Epithelial cell of esophagus (primary cell): Measurements from ENCODE around the gene ADCYAP1.

Experiments used
- DNase-seq: peaks from one replicate; pipeline ENCODE4 v3.0.0; 2010; ENCODE audit warnings: low read depth
- H3K4me3 ChIP-seq: 2 replicates; pipeline ENCODE4 v1.5.1; 2011; ENCODE audit warnings: mild to moderate bottlenecking, low read length, control low read depth
- CTCF ChIP-seq: IDR thresholded peaks from 2 replicates; pipeline ENCODE4 v1.5.1; 2011; ENCODE audit warnings: low read depth, mild to moderate bottlenecking, low read length, control low read depth, inconsistent platforms; ENCODE audit not compliant: insufficient read depth; ENCODE audit errors: missing control alignments

Gene ADCYAP1

GRCh38 chr18:886076-886475, 18.6 kb upstream of the ADCYAP1 start:
- H3K4me3 ChIP-seq = no peak overlapping the region
- DNase-seq = no peak
- TF ChIP-seq CTCF = no peak

- DNase-seq = peak; percentile 27
- TF ChIP-seq CTCF = no peak
- H3K4me3 ChIP-seq = no peak overlapping the region
These were observed 17.0 kb upstream of the ADCYAP1 start for GRCh38 chr18:887716-888115.

GRCh38 chr18:892316-892715, 12.4 kb upstream of the ADCYAP1 start:
- no peak for DNase-seq
- no peak for TF ChIP-seq CTCF

GRCh38 chr18:896315-896714, 8.4 kb upstream of the ADCYAP1 start:
- H3K4me3 ChIP-seq = no peak overlapping the region
- no peak for DNase-seq
- TF ChIP-seq CTCF = no peak

More at GRCh38 chr18:892316-892715, 12.4 kb upstream of the ADCYAP1 start:
- no peak overlapping the region for H3K4me3 ChIP-seq

- DNase-seq = no peak
- no peak for TF ChIP-seq CTCF
- no peak overlapping the region for H3K4me3 ChIP-seq
These were observed 2.9 kb upstream of the ADCYAP1 start for GRCh38 chr18:901761-902160.

- no peak for TF ChIP-seq CTCF
- H3K4me3 ChIP-seq = no peak overlapping the region
- no peak for DNase-seq
These were observed 2.4 kb upstream of the ADCYAP1 start for GRCh38 chr18:902229-902628.

- no peak for TF ChIP-seq CTCF
- H3K4me3 ChIP-seq = no peak overlapping the region
- peak; percentile 59 for DNase-seq
These were observed 970 bp upstream of the ADCYAP1 start for GRCh38 chr18:903701-904100.
